ENCODE measurements around the gene OR9A2.

Gene OR9A2

GRCh38 chr7:143054621-143055020, 27.7 kb upstream of the OR9A2 start:
- no peak overlapping the region for H3K4me3 ChIP-seq (ENCODE audit: low read depth, low read length)
- TF ChIP-seq, protein P1, sequence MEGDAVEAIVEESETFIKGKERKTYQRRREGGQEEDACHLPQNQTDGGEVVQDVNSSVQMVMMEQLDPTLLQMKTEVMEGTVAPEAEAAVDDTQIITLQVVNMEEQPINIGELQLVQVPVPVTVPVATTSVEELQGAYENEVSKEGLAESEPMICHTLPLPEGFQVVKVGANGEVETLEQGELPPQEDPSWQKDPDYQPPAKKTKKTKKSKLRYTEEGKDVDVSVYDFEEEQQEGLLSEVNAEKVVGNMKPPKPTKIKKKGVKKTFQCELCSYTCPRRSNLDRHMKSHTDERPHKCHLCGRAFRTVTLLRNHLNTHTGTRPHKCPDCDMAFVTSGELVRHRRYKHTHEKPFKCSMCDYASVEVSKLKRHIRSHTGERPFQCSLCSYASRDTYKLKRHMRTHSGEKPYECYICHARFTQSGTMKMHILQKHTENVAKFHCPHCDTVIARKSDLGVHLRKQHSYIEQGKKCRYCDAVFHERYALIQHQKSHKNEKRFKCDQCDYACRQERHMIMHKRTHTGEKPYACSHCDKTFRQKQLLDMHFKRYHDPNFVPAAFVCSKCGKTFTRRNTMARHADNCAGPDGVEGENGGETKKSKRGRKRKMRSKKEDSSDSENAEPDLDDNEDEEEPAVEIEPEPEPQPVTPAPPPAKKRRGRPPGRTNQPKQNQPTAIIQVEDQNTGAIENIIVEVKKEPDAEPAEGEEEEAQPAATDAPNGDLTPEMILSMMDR (IDR thresholded peaks at IDR 0.05; ENCODE audit: borderline replicate concordance, insufficient read depth, low read depth, low read length): no peak

DNA sequence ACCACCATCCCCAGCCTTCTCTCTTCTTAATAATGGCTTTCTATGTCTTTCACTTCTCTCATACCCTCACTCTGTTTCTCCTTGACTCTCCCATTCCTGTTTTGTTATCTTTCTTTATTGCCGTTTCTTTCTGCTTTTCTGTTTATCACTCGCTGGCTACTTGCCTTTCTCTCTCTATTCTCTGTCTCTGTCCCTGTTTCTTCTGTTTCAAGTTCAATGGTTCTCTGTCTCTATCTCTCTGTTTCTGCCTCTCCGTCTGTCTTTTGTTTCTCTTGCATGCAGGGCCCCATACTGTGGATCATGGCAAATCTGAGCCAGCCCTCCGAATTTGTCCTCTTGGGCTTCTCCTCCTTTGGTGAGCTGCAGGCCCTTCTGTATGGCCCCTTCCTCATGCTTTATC, 25.1 kb upstream of the OR9A2 start, which contains the start of gene OR6V1:
TSS of gene OR6V1 (plus strand) at position 301 of the 400 bp plus-strand sequence. CDS start at position 301, 0 bp downstream.
- TF ChIP-seq, protein P1 (IDR thresholded peaks at IDR 0.05; ENCODE audit: borderline replicate concordance, insufficient read depth, low read depth, low read length): no peak

GRCh38 chr7:143050931-143051330, 24.0 kb upstream of the OR9A2 start:
- no peak overlapping the region for H3K4me3 ChIP-seq (ENCODE audit: low read depth, low read length)
- TF ChIP-seq, protein P1 (IDR thresholded peaks at IDR 0.05; ENCODE audit: borderline replicate concordance, insufficient read depth, low read depth, low read length): no peak

More for the DNA sequence above, 25.1 kb upstream of the OR9A2 start, which contains the start of gene OR6V1:
- H3K4me3 ChIP-seq (ENCODE audit: low read depth, low read length): no peak within 1 kb of the TSS

DNA sequence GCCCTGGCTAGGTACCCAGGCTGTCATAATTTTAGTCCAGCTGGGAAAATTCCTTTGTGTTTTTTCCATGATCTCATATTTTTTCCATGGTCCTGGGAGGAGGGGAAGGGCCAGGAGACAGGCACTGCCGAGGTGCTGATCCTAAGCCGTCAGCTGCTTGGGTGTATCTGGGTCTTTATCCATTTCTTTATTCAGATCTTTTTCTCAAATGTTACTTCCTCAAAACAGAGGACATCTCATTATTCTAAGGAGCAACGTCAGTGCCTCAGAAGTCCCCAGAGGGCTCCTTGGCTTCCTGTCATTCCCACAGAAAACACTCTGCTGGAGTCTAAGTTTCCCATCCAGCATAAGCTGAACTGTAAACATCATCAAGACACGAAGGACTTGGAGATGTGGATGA, 22.4 kb upstream of the OR9A2 start:
- TF ChIP-seq, protein P1 (IDR thresholded peaks at IDR 0.05; ENCODE audit: borderline replicate concordance, insufficient read depth, low read depth, low read length): no peak
- H3K4me3 ChIP-seq (ENCODE audit: low read depth, low read length): no peak overlapping the region

GRCh38 chr7:143048827-143049226, 21.9 kb upstream of the OR9A2 start:
- TF ChIP-seq, protein P1 (IDR thresholded peaks at IDR 0.05; ENCODE audit: borderline replicate concordance, insufficient read depth, low read depth, low read length): no peak
- H3K4me3 ChIP-seq (ENCODE audit: low read depth, low read length): no peak overlapping the region

GRCh38 chr7:143047326-143047725, 20.4 kb upstream of the OR9A2 start:
- TF ChIP-seq, protein P1 (IDR thresholded peaks at IDR 0.05; ENCODE audit: borderline replicate concordance, insufficient read depth, low read depth, low read length): no peak
- H3K4me3 ChIP-seq (ENCODE audit: low read depth, low read length): no peak overlapping the region

DNA sequence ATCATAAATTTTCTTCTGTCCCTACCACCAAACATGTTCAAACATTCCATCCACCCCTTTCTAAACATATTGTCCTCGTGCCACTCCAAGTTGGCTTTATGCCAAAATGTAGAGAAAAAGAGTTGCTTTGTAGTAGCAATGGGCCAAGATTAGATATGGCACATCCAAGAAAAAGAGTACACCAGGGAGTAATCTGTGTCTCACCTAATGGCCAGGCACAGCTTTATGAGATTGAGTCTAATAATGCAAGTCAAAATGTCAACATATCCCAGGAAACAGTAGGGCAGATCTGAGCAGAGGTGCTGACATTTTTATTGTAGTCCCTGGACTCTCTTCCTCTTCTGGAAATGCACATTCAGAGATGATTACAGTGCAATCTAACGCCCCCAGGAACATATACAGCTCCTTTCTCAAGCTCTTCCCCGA, 19.5 kb upstream of the OR9A2 start:
- H3K4me3 ChIP-seq (ENCODE audit: low read depth, low read length): no peak overlapping the region
- TF ChIP-seq, protein P1 (IDR thresholded peaks at IDR 0.05; ENCODE audit: borderline replicate concordance, insufficient read depth, low read depth, low read length): no peak

Data from GM12875 (cell line).